Adrenal gland (tissue), 5 donors: Measurements from ENCODE around the gene IL1RAP.

Source experiments
- POLR2A ChIP-seq, 2 donors: fragments of 450-650 bp; IDR thresholded peaks; one replicate each; pipeline ENCODE4 v1.6.1; 2017; ENCODE audit warnings: antibody characterized with exemption in 2 of 2, mild to moderate bottlenecking in 2 of 2, moderate library complexity in 1 of 2
- TF ChIP-seq, protein P1 (sequence below), 6 experiments: fragments of 450-650 bp in 4 of 6; fragments of 200-600 bp in 2 of 6; sonication (generic) in 1 of 6; IDR thresholded peaks; 1 replicate in 5 of 6; 2 replicates in 1 of 6; pipeline versions ENCODE4 v1.5.1 to v1.8.0; 2016 to 2021; ENCODE audit warnings: antibody characterized with exemption in 6 of 6, mild to moderate bottlenecking in 2 of 6, moderate library complexity in 1 of 6
- donor health status: DM: no; HTN: no; CAD: no.

DNA sequence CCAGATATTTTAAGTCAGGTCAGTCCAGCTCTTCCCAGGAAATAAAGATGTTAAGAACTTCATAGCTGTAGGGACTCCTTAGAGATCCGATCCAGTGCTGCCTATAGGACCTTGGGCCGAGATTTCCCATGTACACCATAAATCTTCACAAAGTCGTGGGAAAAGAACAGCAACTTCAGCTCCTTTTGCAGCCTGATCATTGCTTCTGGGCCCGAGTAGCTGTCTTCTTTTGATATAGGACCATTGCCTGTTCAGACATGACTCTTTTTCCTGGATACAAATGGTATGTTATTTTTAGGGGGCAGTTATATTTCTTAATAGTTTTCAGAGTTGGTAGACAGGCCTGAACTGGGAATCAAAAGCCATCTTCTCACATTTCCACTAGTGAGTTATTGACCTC lies 20.5 kb downstream of the IL1RAP start:
- TF ChIP-seq, protein P1, sequence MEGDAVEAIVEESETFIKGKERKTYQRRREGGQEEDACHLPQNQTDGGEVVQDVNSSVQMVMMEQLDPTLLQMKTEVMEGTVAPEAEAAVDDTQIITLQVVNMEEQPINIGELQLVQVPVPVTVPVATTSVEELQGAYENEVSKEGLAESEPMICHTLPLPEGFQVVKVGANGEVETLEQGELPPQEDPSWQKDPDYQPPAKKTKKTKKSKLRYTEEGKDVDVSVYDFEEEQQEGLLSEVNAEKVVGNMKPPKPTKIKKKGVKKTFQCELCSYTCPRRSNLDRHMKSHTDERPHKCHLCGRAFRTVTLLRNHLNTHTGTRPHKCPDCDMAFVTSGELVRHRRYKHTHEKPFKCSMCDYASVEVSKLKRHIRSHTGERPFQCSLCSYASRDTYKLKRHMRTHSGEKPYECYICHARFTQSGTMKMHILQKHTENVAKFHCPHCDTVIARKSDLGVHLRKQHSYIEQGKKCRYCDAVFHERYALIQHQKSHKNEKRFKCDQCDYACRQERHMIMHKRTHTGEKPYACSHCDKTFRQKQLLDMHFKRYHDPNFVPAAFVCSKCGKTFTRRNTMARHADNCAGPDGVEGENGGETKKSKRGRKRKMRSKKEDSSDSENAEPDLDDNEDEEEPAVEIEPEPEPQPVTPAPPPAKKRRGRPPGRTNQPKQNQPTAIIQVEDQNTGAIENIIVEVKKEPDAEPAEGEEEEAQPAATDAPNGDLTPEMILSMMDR (IDR thresholded peaks at IDR 0.05), result no peak
- TF ChIP-seq POLR2A (IDR thresholded peaks at IDR 0.05), result no peak
